Body of pancreas (tissue), 4 donors: ENCODE results near the gene TNFRSF4.

Source experiments
- POLR2A ChIP-seq, 3 donors: fragments of 450-650 bp; IDR thresholded peaks; one replicate each; pipeline ENCODE4 v1.6.1; 2016; ENCODE audit warnings: antibody characterized with exemption in 3 of 3, mild to moderate bottlenecking in 2 of 3
- TF ChIP-seq, protein P1 (sequence below), 7 experiments: fragments of 450-650 bp in 4 of 7; fragments of 200-600 bp in 3 of 7; sonication (generic) in 3 of 7; IDR thresholded peaks; one replicate each; pipeline ENCODE4 v1.5.1; 2016 to 2019; ENCODE audit warnings: antibody characterized with exemption in 7 of 7

DNA sequence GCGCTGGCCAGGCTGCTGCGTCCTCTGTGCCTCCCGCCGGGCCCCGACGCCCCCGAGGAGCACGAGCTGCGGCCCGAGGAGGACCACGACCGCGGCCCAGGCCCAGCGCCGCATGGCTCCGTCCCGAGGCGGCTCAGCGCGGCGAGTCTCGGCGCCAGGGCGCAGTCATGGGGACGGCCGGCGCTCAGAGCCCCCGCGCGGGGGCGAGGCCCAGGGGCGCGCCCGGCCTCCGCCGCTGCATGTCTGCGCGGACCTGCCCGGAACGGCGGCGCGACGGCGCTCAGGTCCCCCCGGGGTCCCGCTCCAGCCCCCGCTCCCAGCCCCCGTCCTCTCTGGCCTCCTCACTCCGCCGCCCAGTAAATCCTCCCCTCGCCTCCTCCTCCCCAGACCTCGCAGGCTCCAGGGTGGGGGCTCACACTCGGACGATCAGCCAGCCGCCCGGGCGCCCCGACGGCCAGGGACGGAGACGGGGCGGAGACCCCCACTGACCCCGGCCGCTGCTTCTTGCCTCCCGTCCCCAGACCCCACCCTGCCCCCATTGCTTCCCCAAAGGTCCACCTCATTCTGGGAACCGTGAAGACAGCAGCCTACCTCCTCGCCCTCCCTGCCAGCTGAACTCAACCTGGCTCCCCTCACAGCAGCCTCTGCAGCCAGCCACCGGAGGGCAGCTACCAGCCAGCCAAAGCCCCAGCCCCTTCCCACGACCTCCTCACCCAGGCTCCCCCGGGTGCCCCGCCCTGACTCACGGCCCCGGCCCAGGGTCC lies 32.8 kb upstream of the TNFRSF4 start, which contains the start of gene C1QTNF12:
- TF ChIP-seq, protein P1, sequence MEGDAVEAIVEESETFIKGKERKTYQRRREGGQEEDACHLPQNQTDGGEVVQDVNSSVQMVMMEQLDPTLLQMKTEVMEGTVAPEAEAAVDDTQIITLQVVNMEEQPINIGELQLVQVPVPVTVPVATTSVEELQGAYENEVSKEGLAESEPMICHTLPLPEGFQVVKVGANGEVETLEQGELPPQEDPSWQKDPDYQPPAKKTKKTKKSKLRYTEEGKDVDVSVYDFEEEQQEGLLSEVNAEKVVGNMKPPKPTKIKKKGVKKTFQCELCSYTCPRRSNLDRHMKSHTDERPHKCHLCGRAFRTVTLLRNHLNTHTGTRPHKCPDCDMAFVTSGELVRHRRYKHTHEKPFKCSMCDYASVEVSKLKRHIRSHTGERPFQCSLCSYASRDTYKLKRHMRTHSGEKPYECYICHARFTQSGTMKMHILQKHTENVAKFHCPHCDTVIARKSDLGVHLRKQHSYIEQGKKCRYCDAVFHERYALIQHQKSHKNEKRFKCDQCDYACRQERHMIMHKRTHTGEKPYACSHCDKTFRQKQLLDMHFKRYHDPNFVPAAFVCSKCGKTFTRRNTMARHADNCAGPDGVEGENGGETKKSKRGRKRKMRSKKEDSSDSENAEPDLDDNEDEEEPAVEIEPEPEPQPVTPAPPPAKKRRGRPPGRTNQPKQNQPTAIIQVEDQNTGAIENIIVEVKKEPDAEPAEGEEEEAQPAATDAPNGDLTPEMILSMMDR (IDR thresholded peaks at IDR 0.05), result no peak
- TF ChIP-seq POLR2A (IDR thresholded peaks at IDR 0.05), result no peak
